Measurements from ENCODE around the gene CBX7. TPM values are rescaled to one million over a fixed set of nuclear protein-coding genes. Genes with fewer than 3 reads are reported as not detected.
"Not testable (repeated sequence)": the region's sequence is repeated elsewhere in the genome, so short reads cannot be mapped to it uniquely, and the experiment has no call there.

The CBX7 gene
- total and polyA plus RNA-seq, 9 donors, result 2.4 to 5.1 (median 3.2) TPM

GRCh38 chr22:39156093-39156492, 3.6 kb upstream of the CBX7 start:
- peaks cover 12% of the 10 kb centered on the region for H3K4me1 ChIP-seq (ENCODE audit: control insufficient read depth, insufficient read depth, low read length)
- not testable (repeated sequence) for H3K27ac ChIP-seq (ENCODE audit: low read length); H3K4me3 ChIP-seq (ENCODE audit: low read length); H3K36me3 ChIP-seq (ENCODE audit: control insufficient read depth, insufficient read depth, low read length); H3K9me3 ChIP-seq (replicated peaks; ENCODE audit: control insufficient read depth, low read depth, low read length); DNase-seq
- H3K27me3 ChIP-seq (ENCODE audit: control insufficient read depth, insufficient read depth, low read length), result peaks cover 31% of the 10 kb centered on the region
- 89% methylated on average over 3 of the region's 8 CpGs for WGBS (ENCODE audit: insufficient coverage)

GRCh38 chr22:39155421-39155820, 2.9 kb upstream of the CBX7 start:
- Histone ChIP-seq H3K27ac (ENCODE audit: low read length) (no peak overlapping the region), H3K4me1 (ENCODE audit: control insufficient read depth, insufficient read depth, low read length) (peaks cover 12% of the 10 kb centered on the region), H3K4me3 (ENCODE audit: low read length) (no peak overlapping the region), H3K36me3 (ENCODE audit: control insufficient read depth, insufficient read depth, low read length) (no peaks in the 10 kb centered on the region), H3K27me3 (ENCODE audit: control insufficient read depth, insufficient read depth, low read length) (peaks cover 27% of the 10 kb centered on the region), H3K9me3 (replicated peaks; ENCODE audit: control insufficient read depth, low read depth, low read length) (no peaks in the 10 kb centered on the region)
- 77% methylated on average over 14 of the region's 18 CpGs for WGBS (ENCODE audit: insufficient coverage)
- peak; percentile 7 for DNase-seq

DNA sequence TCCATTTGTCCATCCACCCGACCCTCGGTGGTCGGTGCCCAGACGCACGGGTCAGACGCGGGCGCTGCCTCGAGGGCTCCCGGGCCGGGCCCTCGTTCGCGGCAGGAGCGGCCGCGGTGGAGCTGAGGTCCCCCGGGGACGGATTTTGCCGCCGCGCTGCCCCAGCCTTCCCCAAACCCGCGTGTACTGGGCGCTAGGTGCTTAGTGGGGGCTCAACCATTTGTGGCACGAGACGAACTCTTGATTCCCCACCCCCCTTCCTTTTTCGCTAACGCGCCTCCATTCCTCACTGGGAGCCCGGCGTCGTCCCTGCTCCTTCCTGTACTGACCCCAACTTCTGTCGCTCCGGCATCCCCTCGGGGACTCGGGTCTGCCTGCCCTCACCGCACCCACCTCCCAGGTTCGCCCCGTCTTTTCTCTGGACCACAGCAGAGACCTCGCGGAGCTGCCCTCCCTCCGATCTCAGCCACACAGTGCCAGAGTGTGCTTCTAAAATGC, 789 bp upstream of the CBX7 start:
- peaks cover 27% of the 10 kb centered on the region for H3K27me3 ChIP-seq (ENCODE audit: control insufficient read depth, insufficient read depth, low read length)
- H3K27ac ChIP-seq (ENCODE audit: low read length), result no peak overlapping the region
- WGBS (ENCODE audit: insufficient coverage), result 2% methylated on average over 39 of the region's 43 CpGs
- peaks cover 5% of the 10 kb centered on the region for H3K36me3 ChIP-seq (ENCODE audit: control insufficient read depth, insufficient read depth, low read length)
- no peaks in the 10 kb centered on the region for H3K9me3 ChIP-seq (replicated peaks; ENCODE audit: control insufficient read depth, low read depth, low read length)
- peaks cover 12% of the 10 kb centered on the region for H3K4me1 ChIP-seq (ENCODE audit: control insufficient read depth, insufficient read depth, low read length)
- peak; percentile 33 for DNase-seq
- H3K4me3 ChIP-seq (ENCODE audit: low read length), result peak overlapping the region; percentile 51

DNA sequence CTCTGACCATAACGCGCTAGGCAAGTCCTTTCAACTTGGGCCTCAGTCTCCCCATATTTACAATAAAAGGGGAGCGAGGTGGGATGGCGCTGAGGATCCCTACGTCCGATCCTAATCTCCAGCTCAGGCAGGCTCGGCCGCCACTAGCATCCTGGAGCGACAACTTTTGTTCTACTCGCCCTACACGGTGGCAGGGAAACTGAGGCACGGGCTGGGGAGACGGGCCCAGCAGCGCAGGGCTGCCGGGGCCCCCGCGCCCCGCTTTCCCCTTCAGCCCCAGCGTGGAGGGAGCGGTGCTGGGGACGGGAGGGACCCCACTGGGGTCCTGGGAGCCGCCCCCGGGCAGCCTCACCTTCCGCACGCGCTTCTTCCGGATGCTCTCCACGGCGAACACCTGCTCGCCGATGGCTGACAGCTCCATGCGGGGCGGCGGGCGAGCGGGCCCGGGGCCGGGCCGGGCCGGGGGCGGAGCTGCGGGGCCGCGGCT, 413 bp downstream of the CBX7 start:
- peak overlapping the region; percentile 47 for H3K4me3 ChIP-seq (ENCODE audit: low read length)
- peaks cover 12% of the 10 kb centered on the region for H3K4me1 ChIP-seq (ENCODE audit: control insufficient read depth, insufficient read depth, low read length)
- no peaks in the 10 kb centered on the region for H3K9me3 ChIP-seq (replicated peaks; ENCODE audit: control insufficient read depth, low read depth, low read length)
- peaks cover 23% of the 10 kb centered on the region for H3K27me3 ChIP-seq (ENCODE audit: control insufficient read depth, insufficient read depth, low read length)
- H3K36me3 ChIP-seq (ENCODE audit: control insufficient read depth, insufficient read depth, low read length), result peaks cover 5% of the 10 kb centered on the region
- WGBS (ENCODE audit: insufficient coverage), result 7% methylated on average over 44 of the region's 44 CpGs
- DNase-seq, result peak; percentile 29
- peak overlapping the region; percentile 23 for H3K27ac ChIP-seq (ENCODE audit: low read length)

- Histone ChIP-seq H3K36me3 (ENCODE audit: control insufficient read depth, insufficient read depth, low read length) (peaks cover 5% of the 10 kb centered on the region), H3K4me1 (ENCODE audit: control insufficient read depth, insufficient read depth, low read length) (peaks cover 12% of the 10 kb centered on the region), H3K27me3 (ENCODE audit: control insufficient read depth, insufficient read depth, low read length) (peaks cover 20% of the 10 kb centered on the region), H3K4me3 (ENCODE audit: low read length) (peak overlapping the region; percentile 47), H3K27ac (ENCODE audit: low read length) (no peak overlapping the region), H3K9me3 (replicated peaks; ENCODE audit: control insufficient read depth, low read depth, low read length) (no peaks in the 10 kb centered on the region)
- WGBS (ENCODE audit: insufficient coverage), result 40% methylated on average over 4 of the region's 16 CpGs
- DNase-seq, result peak; percentile 29
Measured at GRCh38 chr22:39151329-39151975, 1.0 kb downstream of the CBX7 start.

DNA sequence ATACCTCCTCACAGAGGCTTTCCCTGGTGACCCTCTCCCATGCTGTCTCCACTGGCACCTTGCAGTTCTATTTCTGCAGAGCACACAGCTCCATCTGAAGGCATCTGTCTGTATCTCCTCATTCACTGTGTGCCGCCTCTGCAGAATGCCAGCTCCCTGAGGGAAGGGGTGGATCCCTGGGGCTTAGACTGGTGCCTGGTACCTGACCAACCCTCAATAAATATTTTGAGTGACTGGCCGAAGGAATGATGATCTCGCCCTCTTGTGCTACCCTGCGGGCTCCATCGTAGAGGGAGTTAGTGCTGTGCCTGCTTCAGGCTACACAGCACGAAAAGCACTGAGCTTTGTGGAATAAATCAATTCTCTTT, 1.6 kb downstream of the CBX7 start:
- peaks cover 18% of the 10 kb centered on the region for H3K4me1 ChIP-seq (ENCODE audit: control insufficient read depth, insufficient read depth, low read length)

GRCh38 chr22:39149915-39150847, 2.3 kb downstream of the CBX7 start:
- peaks cover 19% of the 10 kb centered on the region for H3K4me1 ChIP-seq (ENCODE audit: control insufficient read depth, insufficient read depth, low read length)
- H3K27ac ChIP-seq (ENCODE audit: low read length), result no peak overlapping the region
- peaks cover 11% of the 10 kb centered on the region for H3K27me3 ChIP-seq (ENCODE audit: control insufficient read depth, insufficient read depth, low read length)
- WGBS (ENCODE audit: insufficient coverage), result 58% methylated on average over 13 of the region's 16 CpGs
- DNase-seq, result no peak
- H3K9me3 ChIP-seq (replicated peaks; ENCODE audit: control insufficient read depth, low read depth, low read length), result no peaks in the 10 kb centered on the region
- H3K4me3 ChIP-seq (ENCODE audit: low read length), result no peak overlapping the region
- H3K36me3 ChIP-seq (ENCODE audit: control insufficient read depth, insufficient read depth, low read length), result peaks cover 5% of the 10 kb centered on the region

More for the DNA sequence above, 1.6 kb downstream of the CBX7 start:
- H3K36me3 ChIP-seq (ENCODE audit: control insufficient read depth, insufficient read depth, low read length), result peaks cover 5% of the 10 kb centered on the region
- no peak overlapping the region for H3K4me3 ChIP-seq (ENCODE audit: low read length)
- DNase-seq, result peak; percentile 10
- H3K9me3 ChIP-seq (replicated peaks; ENCODE audit: control insufficient read depth, low read depth, low read length), result no peaks in the 10 kb centered on the region
- WGBS (ENCODE audit: insufficient coverage), result 60% methylated on average over 1 of the region's 6 CpGs
- H3K27me3 ChIP-seq (ENCODE audit: control insufficient read depth, insufficient read depth, low read length), result peaks cover 16% of the 10 kb centered on the region
- no peak overlapping the region for H3K27ac ChIP-seq (ENCODE audit: low read length)

DNA sequence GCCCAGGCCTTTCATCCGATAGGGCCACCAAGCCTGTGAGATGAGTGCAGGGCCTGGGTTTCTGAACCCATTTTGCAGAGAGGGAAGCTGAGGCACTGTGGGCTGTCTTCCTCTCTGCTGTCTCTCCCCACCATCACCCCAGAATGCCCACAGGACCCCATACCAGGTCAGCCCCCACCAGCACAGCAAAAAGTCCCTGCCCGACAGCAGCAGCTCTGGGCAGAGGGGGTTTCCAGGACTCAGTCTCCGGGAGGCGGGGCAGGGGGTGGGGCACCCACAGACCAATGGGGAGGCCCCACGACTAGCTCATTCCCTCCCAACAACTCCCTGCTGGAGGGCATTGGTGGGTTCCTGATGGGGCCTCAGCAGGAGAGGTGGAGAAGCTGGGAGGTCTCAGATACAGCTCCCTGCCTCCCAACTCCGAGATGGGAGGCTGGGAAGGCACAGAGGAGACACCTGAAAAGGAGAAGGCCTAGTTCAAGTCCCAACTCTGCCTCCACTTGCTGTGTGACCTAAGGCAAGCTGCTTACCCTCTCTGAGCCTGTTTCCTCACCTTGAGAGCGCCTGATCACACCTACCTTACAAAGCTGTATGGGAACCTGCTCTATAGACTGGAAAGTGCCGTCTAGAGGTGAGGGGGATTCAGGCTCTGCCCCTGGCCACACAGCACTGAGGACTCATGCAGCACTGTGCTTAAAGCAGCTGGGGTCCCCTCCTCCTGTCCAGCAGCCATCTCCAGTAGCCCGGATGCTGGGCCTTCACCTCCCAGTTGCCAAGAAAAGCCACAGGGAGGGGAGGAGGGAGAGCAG, 3.5 kb downstream of the CBX7 start:
- Histone ChIP-seq H3K4me1 (ENCODE audit: control insufficient read depth, insufficient read depth, low read length) (peaks cover 30% of the 10 kb centered on the region), H3K27me3 (ENCODE audit: control insufficient read depth, insufficient read depth, low read length) (peaks cover 8% of the 10 kb centered on the region), H3K9me3 (replicated peaks; ENCODE audit: control insufficient read depth, low read depth, low read length) (no peaks in the 10 kb centered on the region), H3K27ac (ENCODE audit: low read length) (no peak overlapping the region), H3K4me3 (ENCODE audit: low read length) (no peak overlapping the region), H3K36me3 (ENCODE audit: control insufficient read depth, insufficient read depth, low read length) (peaks cover 5% of the 10 kb centered on the region)
- WGBS (ENCODE audit: insufficient coverage), result 71% methylated on average over 1 of the region's 9 CpGs
- peak; percentile 22 for DNase-seq

GRCh38 chr22:39148026-39148726, 4.3 kb downstream of the CBX7 start:
- Histone ChIP-seq H3K27ac (ENCODE audit: low read length) (no peak overlapping the region), H3K27me3 (ENCODE audit: control insufficient read depth, insufficient read depth, low read length) (peaks cover 1% of the 10 kb centered on the region), H3K4me1 (ENCODE audit: control insufficient read depth, insufficient read depth, low read length) (peaks cover 27% of the 10 kb centered on the region), H3K36me3 (ENCODE audit: control insufficient read depth, insufficient read depth, low read length) (peaks cover 5% of the 10 kb centered on the region), H3K4me3 (ENCODE audit: low read length) (no peak overlapping the region), H3K9me3 (replicated peaks; ENCODE audit: control insufficient read depth, low read depth, low read length) (no peaks in the 10 kb centered on the region)
- 100% methylated on average over 2 of the region's 16 CpGs for WGBS (ENCODE audit: insufficient coverage)
- DNase-seq, result peak; percentile 3

All from muscle of leg (tissue), 11 donors.